Measurements from ENCODE around the gene LINC00632.

DNA sequence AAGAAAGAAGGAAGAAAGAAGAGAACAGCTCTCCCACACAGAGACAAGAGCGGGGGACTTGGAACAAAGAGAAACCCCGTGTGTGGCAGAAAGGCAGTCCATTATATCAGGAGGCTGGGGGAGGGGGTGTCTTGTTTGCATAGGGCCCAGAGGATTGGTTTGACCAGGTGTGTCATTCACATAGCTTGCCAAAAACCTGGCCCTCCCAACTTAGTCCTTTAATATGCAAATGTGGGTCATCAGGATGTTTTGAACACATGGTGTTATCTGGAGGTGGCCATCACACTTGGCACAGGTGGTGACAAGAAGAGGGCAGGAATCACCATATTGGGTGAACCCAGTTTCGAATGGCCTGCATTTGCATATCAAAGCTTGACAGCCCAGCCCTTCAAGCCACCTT lies 111.7 kb downstream of the LINC00632 start:
- TF ChIP-seq, protein P1, sequence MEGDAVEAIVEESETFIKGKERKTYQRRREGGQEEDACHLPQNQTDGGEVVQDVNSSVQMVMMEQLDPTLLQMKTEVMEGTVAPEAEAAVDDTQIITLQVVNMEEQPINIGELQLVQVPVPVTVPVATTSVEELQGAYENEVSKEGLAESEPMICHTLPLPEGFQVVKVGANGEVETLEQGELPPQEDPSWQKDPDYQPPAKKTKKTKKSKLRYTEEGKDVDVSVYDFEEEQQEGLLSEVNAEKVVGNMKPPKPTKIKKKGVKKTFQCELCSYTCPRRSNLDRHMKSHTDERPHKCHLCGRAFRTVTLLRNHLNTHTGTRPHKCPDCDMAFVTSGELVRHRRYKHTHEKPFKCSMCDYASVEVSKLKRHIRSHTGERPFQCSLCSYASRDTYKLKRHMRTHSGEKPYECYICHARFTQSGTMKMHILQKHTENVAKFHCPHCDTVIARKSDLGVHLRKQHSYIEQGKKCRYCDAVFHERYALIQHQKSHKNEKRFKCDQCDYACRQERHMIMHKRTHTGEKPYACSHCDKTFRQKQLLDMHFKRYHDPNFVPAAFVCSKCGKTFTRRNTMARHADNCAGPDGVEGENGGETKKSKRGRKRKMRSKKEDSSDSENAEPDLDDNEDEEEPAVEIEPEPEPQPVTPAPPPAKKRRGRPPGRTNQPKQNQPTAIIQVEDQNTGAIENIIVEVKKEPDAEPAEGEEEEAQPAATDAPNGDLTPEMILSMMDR (IDR thresholded peaks at IDR 0.05; ENCODE audit: insufficient read depth, low read length, poor library complexity, severe bottlenecking): no peak
- TF ChIP-seq EZH2phosphoT487 (conservative IDR thresholded peaks at IDR 0.05; ENCODE audit: low read length): no peak
